NCI-H187 (cell line): ENCODE measurements around the gene CES2.
A peak's percentile ranks its signal among the peaks of the same experiment; 100 is the strongest.
"Not testable (repeated sequence)": the region's sequence is repeated elsewhere in the genome, so short reads cannot be mapped to it uniquely, and the experiment has no call there.

Experiments
- DNase-seq, 2 experiments: peaks; one replicate each; lab custom pipeline; 2025; lab: John Stamatoyannopoulos, UW

CES2 gene

GRCh38 chr16:66955363-66956153 is 20.2 kb downstream of the CES2 start:
- DNase-seq: not testable (repeated sequence)

DNA sequence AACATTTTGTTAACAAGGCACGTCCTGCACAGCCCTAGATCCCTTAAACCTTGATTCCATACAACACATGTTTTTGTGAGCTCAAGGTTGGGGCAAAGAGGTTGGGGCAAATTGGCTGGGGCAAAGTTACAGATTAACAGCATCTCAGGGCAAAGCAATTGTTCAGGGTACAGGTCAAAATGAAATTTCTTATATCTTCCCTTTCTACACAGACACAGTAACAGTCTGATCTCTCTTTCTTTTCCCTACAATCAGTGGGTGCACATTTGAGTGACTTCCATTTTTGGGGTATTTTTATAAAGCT is 20.8 kb downstream of the CES2 start:
- DNase-seq: not testable (repeated sequence)

- DNase-seq: no peak
Measured at GRCh38 chr16:66958857-66959703, 23.8 kb downstream of the CES2 start.

DNA sequence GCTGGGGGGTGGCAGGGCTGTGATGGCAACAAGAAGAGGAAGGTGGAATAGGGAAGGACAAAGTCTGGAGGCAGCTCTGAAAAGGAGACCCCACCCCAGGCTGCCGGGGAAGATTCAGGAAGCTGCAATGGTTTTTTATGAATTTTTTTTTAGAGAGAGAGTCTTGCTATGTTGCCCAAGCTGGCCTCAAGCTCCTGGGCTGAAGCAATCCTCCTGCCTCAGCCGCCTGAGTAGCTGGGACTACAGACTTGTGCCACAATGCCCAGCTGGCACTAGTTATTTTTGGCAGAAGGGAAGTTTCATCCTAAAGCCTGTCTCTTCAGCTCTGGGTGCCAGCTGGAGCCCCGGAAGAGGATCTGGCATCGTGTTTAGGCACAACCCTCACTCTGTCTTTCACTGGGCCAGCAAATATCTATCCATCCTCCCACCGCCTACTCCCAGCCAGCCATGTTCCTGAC is 24.4 kb downstream of the CES2 start:
- DNase-seq: no peak

GRCh38 chr16:66960270-66960669 is 25.0 kb downstream of the CES2 start:
- no peak for DNase-seq

DNA sequence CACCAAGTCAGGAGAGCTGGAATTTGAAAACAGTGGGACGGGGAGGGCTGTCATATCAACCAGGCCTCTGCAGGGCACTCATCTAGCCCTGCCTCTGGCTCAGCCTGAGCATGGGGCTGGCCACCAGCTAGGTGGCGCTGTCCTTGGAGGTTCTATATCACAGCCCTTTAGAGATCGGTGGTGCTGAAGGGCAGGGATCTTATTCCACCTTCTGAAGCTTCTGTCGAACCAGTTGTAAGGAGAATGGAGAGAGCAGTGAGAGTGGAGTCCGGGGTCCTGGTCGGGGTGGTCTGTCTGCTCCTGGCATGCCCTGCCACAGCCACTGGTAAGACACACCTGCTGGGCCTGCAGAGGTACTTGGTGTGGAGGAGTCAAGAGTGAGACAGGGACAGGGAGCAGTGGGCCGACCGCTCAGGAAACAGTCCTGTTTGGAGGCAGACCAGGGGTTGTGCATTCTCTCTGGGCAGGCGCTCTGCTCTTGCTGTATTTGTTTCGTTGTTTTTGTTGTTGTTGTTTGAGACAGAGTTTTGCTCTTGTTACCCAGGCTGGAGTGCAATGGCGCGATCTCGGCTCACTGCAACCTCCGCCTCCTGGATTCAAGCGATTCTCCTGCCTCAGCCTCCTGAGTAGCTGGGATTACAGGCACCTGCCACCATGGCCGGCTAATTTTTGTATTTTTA is 25.9 kb downstream of the CES2 start, which contains the start of gene CES3:
TSS of gene CES3 (plus strand) at position 202 of the 680 bp plus-strand sequence. CDS start at position 244, 42 bp downstream.
- peak; percentile 1 to 24 for DNase-seq

DNA sequence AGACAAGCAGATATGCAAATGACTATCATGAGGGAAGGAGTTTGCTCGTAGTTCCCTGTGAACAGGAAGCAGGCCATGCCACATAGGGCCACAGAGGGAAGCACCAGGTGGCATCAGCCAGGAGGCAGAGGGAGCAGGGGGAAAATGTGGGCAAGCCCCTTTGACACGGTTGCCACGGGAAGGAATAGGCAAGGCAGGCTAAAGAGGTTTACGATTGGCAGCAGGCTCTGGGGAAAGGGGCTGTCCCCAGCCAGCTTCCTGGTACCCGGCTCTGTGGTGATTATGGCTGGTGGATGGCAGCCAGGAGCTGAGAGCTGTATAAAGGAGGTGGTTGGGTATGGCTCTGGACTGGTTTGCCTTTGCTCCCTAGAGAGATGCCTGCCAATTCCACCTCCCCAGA is 26.6 kb downstream of the CES2 start:
- DNase-seq: no peak

GRCh38 chr16:66964049-66964448 is 28.7 kb downstream of the CES2 start:
- DNase-seq: no peak

DNA sequence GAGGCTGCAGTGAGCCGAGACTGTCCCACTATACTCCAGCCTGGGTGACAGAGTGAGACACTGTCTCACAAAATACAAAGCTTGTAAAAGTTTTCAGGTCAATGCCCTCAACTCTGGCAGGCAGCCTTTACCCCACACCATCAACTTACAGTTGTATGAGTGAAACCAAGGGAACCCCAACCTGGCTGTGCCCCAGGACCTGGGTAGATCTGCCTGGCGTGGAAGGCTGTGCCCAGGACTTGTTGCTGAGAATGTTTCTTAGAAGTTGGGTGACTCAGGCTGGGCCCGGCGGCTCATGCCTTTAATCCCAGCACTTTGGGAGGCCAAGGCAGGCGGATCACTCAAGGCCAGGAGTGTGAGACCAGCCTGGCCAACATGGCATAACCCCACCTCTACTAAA is 33.5 kb downstream of the CES2 start:
- DNase-seq: no peak

DNA sequence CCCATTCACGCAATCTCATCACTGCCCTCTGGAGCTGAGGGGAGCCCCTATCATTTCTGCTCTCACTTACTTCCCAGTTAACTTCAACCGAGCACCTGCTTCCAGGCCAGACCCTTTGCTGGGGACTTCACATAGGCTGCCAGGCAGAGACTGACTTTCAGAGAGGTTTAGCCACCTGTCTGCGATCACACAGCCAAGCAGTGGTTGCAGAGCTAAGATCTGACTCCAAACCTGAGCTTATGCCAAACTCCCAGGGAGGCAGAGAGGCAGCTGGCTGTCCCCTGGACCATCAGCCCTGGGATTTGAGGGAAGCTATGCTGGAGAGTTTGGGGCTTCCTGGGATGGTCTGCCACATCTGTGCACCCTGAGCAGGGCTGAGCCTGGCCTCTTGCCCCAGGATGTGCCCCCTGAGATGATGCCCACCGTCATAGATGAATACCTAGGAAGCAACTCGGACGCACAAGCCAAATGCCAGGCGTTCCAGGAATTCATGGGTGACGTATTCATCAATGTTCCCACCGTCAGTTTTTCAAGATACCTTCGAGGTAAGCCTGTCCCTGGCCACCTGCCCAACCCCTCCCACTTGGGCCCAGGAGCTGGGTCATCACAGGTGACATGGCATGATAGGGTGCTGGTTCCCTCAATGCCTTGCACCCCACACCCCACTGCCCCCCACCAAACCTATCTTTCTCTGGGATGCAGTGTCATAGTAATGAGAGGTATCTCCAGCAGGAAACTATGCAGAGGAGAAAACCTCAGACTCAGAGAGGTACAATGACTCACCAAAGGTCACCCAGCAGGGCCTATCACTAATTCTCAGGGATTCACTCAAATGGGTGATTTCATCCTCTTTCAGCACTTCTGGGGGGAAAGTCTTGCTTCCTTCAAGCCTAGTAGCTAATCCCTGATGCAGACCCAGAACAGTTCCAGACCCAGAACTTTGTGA is 35.7 kb downstream of the CES2 start:
- DNase-seq: no peak

- no peak for DNase-seq
Measured at GRCh38 chr16:66972983-66973382, 37.7 kb downstream of the CES2 start.

- DNase-seq: no peak
Measured at GRCh38 chr16:66973716-66974115, 38.4 kb downstream of the CES2 start.

GRCh38 chr16:66974156-66974931 is 39.0 kb downstream of the CES2 start:
- DNase-seq: not testable (repeated sequence)

DNA sequence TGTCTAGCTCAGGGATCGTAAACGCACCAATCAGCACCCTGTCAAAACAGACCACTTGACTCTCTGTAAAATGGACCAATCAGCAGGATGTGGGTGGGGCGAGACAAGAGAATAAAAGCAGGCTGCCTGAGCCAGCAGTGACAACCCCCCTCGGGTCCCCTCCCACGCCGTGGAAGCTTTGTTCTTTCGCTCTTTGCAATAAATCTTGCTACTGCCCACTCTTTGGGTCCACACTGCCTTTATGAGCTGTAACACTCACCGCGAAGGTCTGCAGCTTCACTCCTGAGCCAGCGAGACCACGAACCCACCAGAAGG is 39.6 kb downstream of the CES2 start:
- DNase-seq: not testable (repeated sequence)

- DNase-seq: no peak
Measured at GRCh38 chr16:66975302-66975893, 40.1 kb downstream of the CES2 start.

GRCh38 chr16:66976746-66977145 is 41.4 kb downstream of the CES2 start:
- peak in 1 of 2 experiments; percentile 8 for DNase-seq

GRCh38 chr16:66977341-66978113 is 42.2 kb downstream of the CES2 start:
- DNase-seq: peak; percentile 16 to 47

- DNase-seq: no peak
Measured at GRCh38 chr16:66979011-66979717, 43.8 kb downstream of the CES2 start.

GRCh38 chr16:66983033-66983432 is 47.7 kb downstream of the CES2 start:
- no peak for DNase-seq
